Lower leg skin (tissue), 3 donors: ENCODE results near the gene ADAMTS16.

Experiments used
- CTCF ChIP-seq, 3 donors: fragments of 450-650 bp; IDR thresholded peaks; one replicate each; pipeline ENCODE4 v1.5.1; 2016; ENCODE audit warnings: antibody characterized with exemption in 3 of 3, mild to moderate bottlenecking in 3 of 3, moderate library complexity in 2 of 3
- POLR2A ChIP-seq, 2 donors: fragments of 450-650 bp; IDR thresholded peaks; one replicate each; pipeline ENCODE4 v1.6.1; 2016 to 2017; ENCODE audit warnings: antibody characterized with exemption in 2 of 2, mild to moderate bottlenecking in 1 of 2, moderate library complexity in 1 of 2

- TF ChIP-seq POLR2A (IDR thresholded peaks at IDR 0.05) (no peak), CTCF (IDR thresholded peaks at IDR 0.05) (no peak)
Measured at GRCh38 chr5:5318426-5319190, 178.5 kb downstream of the ADAMTS16 start.
